ENCODE data around the gene TXNL1.

TXNL1 gene

GRCh38 chr18:56568986-56569385 is 69.4 kb downstream of the TXNL1 start:
- DNase-seq (ENCODE audit: low read depth), result no peak

- peak; percentile 85 for DNase-seq (ENCODE audit: low read depth)
Measured at GRCh38 chr18:56565551-56566345, 72.6 kb downstream of the TXNL1 start.

- no peak for DNase-seq (ENCODE audit: low read depth)
Measured at GRCh38 chr18:56565046-56565445, 73.3 kb downstream of the TXNL1 start.

- no peak for DNase-seq (ENCODE audit: low read depth)
Measured at GRCh38 chr18:56563568-56563967, 74.8 kb downstream of the TXNL1 start.

GRCh38 chr18:56562479-56562878 is 75.9 kb downstream of the TXNL1 start:
- DNase-seq (ENCODE audit: low read depth), result no peak

- no peak for DNase-seq (ENCODE audit: low read depth)
Measured at GRCh38 chr18:56560992-56561391, 77.4 kb downstream of the TXNL1 start.

GRCh38 chr18:56559044-56559443 is 79.3 kb downstream of the TXNL1 start:
- no peak for DNase-seq (ENCODE audit: low read depth)

- DNase-seq (ENCODE audit: low read depth), result no peak
Measured at GRCh38 chr18:56556907-56557306, 81.5 kb downstream of the TXNL1 start.

GRCh38 chr18:56550121-56550520 is 88.3 kb downstream of the TXNL1 start:
- no peak for DNase-seq (ENCODE audit: low read depth)

Measured in HS-5 (cell line).